Stimulated activated CD4-positive, alpha-beta T cell treated with anti-CD3 and anti-CD28 coated beads, TNF-alpha, amount 100 ng/mL, for 4 hours (primary cell): ENCODE measurements around the gene MOB3B.

Experiments used
- DNase-seq, 3 experiments: peaks; one replicate each; pipeline ENCODE4 v3.0.0-alpha.2; 2020; ENCODE audit warnings: low read depth in 3 of 3

The MOB3B gene

GRCh38 chr9:27341545-27342294 is 187.9 kb downstream of the MOB3B start:
- no peak for DNase-seq

- no peak for DNase-seq
These were observed 188.6 kb downstream of the MOB3B start for GRCh38 chr9:27340961-27341511.

GRCh38 chr9:27340285-27340674 is 189.3 kb downstream of the MOB3B start:
- DNase-seq = no peak

GRCh38 chr9:27339661-27340284 is 189.8 kb downstream of the MOB3B start:
- no peak for DNase-seq

- DNase-seq = no peak
These were observed 191.1 kb downstream of the MOB3B start for GRCh38 chr9:27338527-27338903.

- DNase-seq = no peak
These were observed 191.6 kb downstream of the MOB3B start for GRCh38 chr9:27337833-27338526.

- DNase-seq = no peak
These were observed 192.4 kb downstream of the MOB3B start for GRCh38 chr9:27337236-27337635.

- no peak for DNase-seq
These were observed 192.8 kb downstream of the MOB3B start for GRCh38 chr9:27336829-27337228.

GRCh38 chr9:27336126-27336525 is 193.5 kb downstream of the MOB3B start:
- no peak for DNase-seq

GRCh38 chr9:27335075-27335474 is 194.5 kb downstream of the MOB3B start:
- no peak for DNase-seq

GRCh38 chr9:27333241-27334052 is 196.2 kb downstream of the MOB3B start:
- peak; percentile 2 to 26 (median 9) for DNase-seq

- DNase-seq = no peak
These were observed 198.2 kb downstream of the MOB3B start for GRCh38 chr9:27331393-27331792.

GRCh38 chr9:27329291-27329690 is 200.3 kb downstream of the MOB3B start:
- DNase-seq = no peak

- DNase-seq = no peak
These were observed 201.1 kb downstream of the MOB3B start for GRCh38 chr9:27328483-27328882.

- no peak for DNase-seq
These were observed 218.4 kb downstream of the MOB3B start for GRCh38 chr9:27311184-27311583.

- DNase-seq = no peak
These were observed 219.0 kb downstream of the MOB3B start for GRCh38 chr9:27310582-27310981.

- DNase-seq = no peak
These were observed 220.8 kb downstream of the MOB3B start for GRCh38 chr9:27308691-27309390.

- no peak for DNase-seq
These were observed 225.1 kb downstream of the MOB3B start for GRCh38 chr9:27304521-27304920.

- no peak for DNase-seq
These were observed 226.4 kb downstream of the MOB3B start for GRCh38 chr9:27303219-27303618.

GRCh38 chr9:27297050-27297449 is 232.6 kb downstream of the MOB3B start, which contains the start of gene EQTN:
TSS of gene EQTN (minus strand) at chr9:27297150. CDS start at chr9:27297055, 95 bp downstream.
- no peak for DNase-seq

- DNase-seq = no peak
These were observed 235.6 kb downstream of the MOB3B start for GRCh38 chr9:27293996-27294395.
